ENCODE measurements around the gene MSL1.

The MSL1 gene

GRCh38 chr17:40173778-40174135 lies 52.0 kb downstream of the MSL1 start:
- no peak for DNase-seq (ENCODE audit: low read depth in 1 of 2, low spot score in 1 of 2)

- DNase-seq (ENCODE audit: low read depth in 1 of 2, low spot score in 1 of 2), result no peak
These were observed 52.7 kb downstream of the MSL1 start for GRCh38 chr17:40174514-40174913.

GRCh38 chr17:40175928-40176753 lies 54.4 kb downstream of the MSL1 start:
- DNase-seq (ENCODE audit: low read depth in 1 of 2, low spot score in 1 of 2), result no peak

- DNase-seq (ENCODE audit: low read depth in 1 of 2, low spot score in 1 of 2), result no peak
These were observed 55.0 kb downstream of the MSL1 start for GRCh38 chr17:40176754-40177110.

- peak; percentile 73 to 77 for DNase-seq (ENCODE audit: low read depth in 1 of 2, low spot score in 1 of 2)
These were observed 55.6 kb downstream of the MSL1 start, which contains the start of gene RAPGEFL1 for GRCh38 chr17:40177275-40177874. TSS of gene RAPGEFL1 (plus strand) at chr17:40177470. CDS start at chr17:40177862, 392 bp downstream.

GRCh38 chr17:40178021-40178601 lies 56.3 kb downstream of the MSL1 start:
- DNase-seq (ENCODE audit: low read depth in 1 of 2, low spot score in 1 of 2), result no peak

- DNase-seq (ENCODE audit: low read depth in 1 of 2, low spot score in 1 of 2), result no peak
These were observed 56.9 kb downstream of the MSL1 start for GRCh38 chr17:40178660-40179059.

GRCh38 chr17:40179923-40180659 lies 58.3 kb downstream of the MSL1 start:
- DNase-seq (ENCODE audit: low read depth in 1 of 2, low spot score in 1 of 2), result no peak

- no peak for DNase-seq (ENCODE audit: low read depth in 1 of 2, low spot score in 1 of 2)
These were observed 58.9 kb downstream of the MSL1 start for GRCh38 chr17:40180694-40181093.

GRCh38 chr17:40181205-40181604 lies 59.4 kb downstream of the MSL1 start:
- no peak for DNase-seq (ENCODE audit: low read depth in 1 of 2, low spot score in 1 of 2)

GRCh38 chr17:40182606-40183005 lies 60.8 kb downstream of the MSL1 start:
- no peak for DNase-seq (ENCODE audit: low read depth in 1 of 2, low spot score in 1 of 2)

All from activated CD4-positive, alpha-beta T cell treated with anti-CD3 and anti-CD28 coated beads, Interleukin-2, amount 50 U/mL, for 24 hours (primary cell).